LoVo (cell line): ENCODE data around the gene SLC7A4.

Experiments
- DNase-seq: peaks from one replicate; pipeline ENCODE4 v3.0.0-alpha.2; 2016; ENCODE audit warnings: low spot score

Gene SLC7A4

DNA sequence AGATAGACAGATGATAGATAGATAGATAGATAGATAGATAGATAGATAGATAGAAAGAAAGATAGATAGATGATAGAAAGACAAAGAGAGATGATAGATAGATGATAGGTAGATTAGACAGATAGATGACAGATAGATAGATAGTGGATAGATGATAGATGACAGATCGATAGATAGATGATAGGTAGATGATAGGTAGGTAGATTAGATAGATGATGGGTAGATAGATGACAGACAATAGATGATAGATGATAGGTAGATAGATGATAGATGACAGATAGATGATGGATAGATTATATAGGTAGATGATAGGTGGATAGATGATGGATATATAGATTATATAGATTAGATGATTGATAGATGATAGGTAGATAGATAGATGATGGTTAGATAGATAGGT is 46.0 kb downstream of the SLC7A4 start:
- DNase-seq: no peak

DNA sequence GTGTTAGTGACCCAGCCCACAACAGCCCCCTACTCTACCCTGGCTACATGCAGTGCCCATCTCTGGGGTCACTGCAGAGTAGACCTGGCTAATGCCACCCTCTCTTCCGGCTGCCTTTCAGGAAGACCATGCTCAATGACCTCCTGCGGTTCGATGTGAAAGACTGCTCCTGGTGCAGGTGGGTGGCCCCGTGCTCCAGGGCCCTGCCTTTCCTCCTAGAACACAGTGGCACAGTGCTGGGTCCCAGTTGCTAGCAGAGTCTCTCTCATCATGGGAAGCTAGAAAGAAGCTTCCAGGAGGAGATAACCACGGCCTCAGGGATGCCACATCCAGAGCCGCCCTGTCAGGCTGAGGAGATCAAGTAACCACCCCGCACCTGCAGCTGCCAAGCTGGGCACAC is 46.6 kb downstream of the SLC7A4 start:
- no peak for DNase-seq

DNA sequence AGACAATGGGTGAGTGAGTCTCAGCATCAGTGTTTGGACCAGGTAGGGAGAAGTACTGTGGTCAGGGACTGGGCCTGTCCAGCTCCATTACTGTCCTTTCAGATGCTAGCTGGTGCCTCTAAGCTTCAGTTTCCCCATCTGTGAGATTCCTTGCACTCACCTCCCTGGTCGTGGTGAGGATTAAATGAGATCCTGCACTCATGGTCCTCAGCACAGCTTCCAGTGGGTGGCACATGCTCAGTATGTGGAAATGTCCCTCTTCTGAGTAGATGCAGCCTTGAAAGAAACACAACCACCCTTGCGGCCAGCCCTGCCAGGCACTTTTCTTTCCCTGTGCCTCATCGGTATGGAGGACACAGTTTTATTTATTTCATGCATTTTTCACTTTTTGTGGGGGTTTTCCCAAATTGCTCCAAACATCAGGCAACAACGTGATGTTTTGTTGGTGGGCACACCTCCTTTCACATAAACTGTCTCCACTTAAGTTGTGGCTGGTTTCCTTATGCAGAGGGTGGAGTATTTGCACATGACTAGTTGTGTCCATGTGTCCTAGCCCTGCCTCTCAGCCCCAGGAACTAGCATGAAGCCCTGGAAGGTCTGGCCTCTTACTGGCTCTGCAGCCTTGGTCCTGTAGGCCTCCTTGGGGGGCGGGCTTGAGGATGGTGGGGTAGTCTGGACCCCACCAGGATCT is 49.1 kb downstream of the SLC7A4 start:
- DNase-seq: no peak

DNA sequence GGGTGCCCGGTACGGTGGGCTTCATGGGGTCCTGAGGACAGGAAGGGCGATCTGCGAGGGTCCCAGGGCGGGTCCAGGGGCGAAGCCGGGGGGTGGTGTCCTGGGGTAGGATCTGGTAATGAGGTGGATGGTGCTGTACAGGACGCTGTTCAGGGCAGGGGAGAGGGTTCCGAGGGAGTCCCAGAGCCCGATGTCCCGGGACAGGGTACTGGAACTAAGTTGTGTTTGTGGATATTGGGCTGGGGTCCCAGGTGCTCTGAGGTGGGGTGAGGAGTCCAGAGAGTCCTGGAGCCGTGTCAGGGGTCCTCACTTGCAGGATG is 49.8 kb downstream of the SLC7A4 start:
- DNase-seq: no peak

- peak; percentile 80 for DNase-seq
Measured at GRCh38 chr22:20981787-20982562, 50.4 kb downstream of the SLC7A4 start, which contains the start of gene LZTR1. TSS of gene LZTR1 (plus strand) at chr22:20982297. CDS start at chr22:20982372, 75 bp downstream.

- no peak for DNase-seq
Measured at GRCh38 chr22:20980938-20981722, 51.2 kb downstream of the SLC7A4 start.

DNA sequence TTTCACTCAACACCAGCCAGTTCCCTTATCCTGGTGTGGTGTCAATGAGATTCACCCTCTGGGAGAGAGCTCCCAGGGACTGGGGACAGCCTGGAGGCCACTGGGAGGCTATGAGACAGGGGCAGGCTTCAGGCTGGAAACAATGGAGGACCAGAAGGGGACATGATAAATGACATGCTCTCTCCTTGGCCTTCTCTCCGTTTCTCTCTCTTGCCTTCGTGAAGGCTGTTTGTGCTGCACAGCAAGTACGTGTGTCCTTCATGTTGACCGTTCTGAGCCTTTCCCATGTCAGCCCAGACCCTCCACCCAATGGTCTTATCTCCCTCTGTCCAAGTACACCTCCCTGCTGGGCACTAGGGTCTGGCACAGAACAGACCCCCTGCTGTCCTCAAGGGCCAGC is 51.8 kb downstream of the SLC7A4 start:
- no peak for DNase-seq

DNA sequence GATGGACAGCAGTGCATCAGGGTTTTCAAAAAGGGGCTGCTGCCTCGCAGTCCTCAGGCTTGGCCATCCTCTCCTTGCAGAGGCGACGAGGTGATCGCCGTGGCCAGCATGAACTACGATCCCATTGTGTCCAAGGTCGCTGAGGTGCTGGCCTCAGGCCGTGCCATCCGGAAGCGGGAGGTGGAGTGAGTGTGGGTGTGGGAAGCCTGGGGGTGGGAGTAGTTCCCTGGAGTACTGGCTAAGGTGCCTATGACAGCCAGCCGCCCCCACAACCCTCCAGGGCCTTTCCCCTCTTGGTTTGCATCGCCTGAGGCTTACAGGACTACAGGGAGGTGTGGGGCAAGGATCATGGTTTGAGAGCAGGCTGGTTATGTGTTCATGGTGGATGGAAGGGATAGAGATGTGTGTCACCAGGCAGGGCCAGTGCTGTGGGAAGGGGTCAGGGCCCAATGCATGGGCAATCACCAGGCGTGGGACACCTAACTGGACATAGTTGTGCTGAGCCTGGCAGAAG is 52.4 kb downstream of the SLC7A4 start:
- no peak for DNase-seq

- DNase-seq: no peak
Measured at GRCh38 chr22:20979243-20979809, 53.0 kb downstream of the SLC7A4 start.
